ENCODE data around the gene TEPSIN. TPM values are rescaled to one million over a fixed set of nuclear protein-coding genes. Genes with fewer than 3 reads are reported as not detected.

The TEPSIN gene
- total RNA-seq, 4 donors from 2014 or later, result 37.9 to 82.2 (median 64.9) TPM

DNA sequence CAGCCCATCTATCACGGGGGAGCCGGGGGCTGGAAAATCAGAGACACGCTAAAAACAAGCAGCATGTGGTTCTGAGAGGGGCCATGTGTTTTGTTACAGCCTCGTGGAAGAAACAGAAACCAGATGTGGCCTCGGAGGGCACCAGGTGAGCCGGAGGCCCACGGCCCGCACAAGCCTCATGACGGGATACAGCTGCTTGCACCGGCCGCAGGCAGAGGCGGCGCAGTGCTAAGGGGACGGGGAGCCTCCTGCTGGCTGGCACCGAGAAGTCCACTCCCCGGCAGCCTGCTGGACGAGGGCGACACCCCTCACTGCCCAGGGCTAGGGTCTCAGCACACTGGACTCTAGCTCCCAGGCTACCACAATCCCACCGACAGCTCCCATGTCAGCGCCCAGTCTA, 19.4 kb upstream of the TEPSIN start:
- H3K4me1 ChIP-seq, result peaks cover 31 to 33% of the 10 kb centered on the region in 2 donors
- DNase-seq, result no peak
- no peaks in the 10 kb centered on the region for H3K9me3 ChIP-seq
- H3K27ac ChIP-seq, result no peak overlapping the region
- TF ChIP-seq, protein P1, sequence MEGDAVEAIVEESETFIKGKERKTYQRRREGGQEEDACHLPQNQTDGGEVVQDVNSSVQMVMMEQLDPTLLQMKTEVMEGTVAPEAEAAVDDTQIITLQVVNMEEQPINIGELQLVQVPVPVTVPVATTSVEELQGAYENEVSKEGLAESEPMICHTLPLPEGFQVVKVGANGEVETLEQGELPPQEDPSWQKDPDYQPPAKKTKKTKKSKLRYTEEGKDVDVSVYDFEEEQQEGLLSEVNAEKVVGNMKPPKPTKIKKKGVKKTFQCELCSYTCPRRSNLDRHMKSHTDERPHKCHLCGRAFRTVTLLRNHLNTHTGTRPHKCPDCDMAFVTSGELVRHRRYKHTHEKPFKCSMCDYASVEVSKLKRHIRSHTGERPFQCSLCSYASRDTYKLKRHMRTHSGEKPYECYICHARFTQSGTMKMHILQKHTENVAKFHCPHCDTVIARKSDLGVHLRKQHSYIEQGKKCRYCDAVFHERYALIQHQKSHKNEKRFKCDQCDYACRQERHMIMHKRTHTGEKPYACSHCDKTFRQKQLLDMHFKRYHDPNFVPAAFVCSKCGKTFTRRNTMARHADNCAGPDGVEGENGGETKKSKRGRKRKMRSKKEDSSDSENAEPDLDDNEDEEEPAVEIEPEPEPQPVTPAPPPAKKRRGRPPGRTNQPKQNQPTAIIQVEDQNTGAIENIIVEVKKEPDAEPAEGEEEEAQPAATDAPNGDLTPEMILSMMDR (IDR thresholded peaks at IDR 0.05), result no peak
- TF ChIP-seq POLR2A (IDR thresholded peaks at IDR 0.05), result no peak
- no peak overlapping the region for H3K4me3 ChIP-seq (replicated peaks in 1 of 3)
- H3K27me3 ChIP-seq, result no peaks in the 10 kb centered on the region
- WGBS, 2 donors, result 90 to 100% methylated on average over 14 to 20 of the region's 20 CpGs
- intact Hi-C loops (cut with DNase I), result no loop called here
- H3K36me3 ChIP-seq, result peaks cover 29 to 34% of the 10 kb centered on the region in 2 donors

DNA sequence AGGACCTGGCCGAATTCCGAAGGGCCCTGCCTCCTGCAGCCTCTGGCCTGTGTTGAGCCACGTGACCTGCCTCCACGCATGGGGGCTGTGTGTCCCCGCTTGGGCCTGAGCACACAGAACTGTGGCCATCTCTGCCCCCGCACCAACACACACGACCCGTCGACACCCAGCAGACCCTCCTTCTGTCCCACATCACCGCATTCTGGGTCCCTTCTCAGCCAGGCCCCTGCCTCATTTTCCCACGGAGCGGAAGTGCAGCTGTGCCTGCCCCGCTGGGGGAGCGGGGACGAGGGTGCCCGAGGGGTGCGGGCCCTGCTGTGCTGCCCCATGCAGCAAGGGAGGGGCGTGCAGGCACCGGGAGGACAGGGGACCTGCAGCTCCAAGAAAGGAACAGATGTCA, 18.7 kb upstream of the TEPSIN start:
- Histone ChIP-seq H3K4me1 (peaks cover 31 to 33% of the 10 kb centered on the region in 2 donors), H3K27me3 (no peaks in the 10 kb centered on the region)

DNA sequence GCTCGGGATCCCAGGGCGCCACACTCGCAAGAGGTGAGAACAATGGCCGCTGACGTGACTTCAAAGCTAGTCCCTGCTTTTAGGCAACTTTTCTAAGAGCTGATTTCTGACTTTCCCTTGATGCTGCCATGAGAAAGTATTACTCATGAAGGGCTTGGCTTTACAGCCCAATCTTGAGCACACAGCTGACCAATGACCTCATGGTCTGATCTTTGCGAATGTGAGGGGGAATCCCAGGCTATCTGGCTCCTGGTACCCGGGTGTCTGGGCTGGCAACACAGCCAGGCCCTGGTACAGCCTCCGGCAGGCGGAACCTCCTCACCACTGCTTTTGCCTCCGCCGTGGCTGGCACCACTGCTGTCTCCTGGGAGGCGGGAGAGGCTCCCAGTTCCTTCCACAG, 17.8 kb upstream of the TEPSIN start:
- H3K27me3 ChIP-seq, result no peaks in the 10 kb centered on the region
- intact Hi-C loops (cut with DNase I), result no loop called here
- 79 to 82% methylated on average over 10 to 12 of the region's 12 CpGs for WGBS, 2 donors
- H3K27ac ChIP-seq, result peak overlapping the region; percentile 95 to 99 (median 98)
- H3K36me3 ChIP-seq, result peaks cover 30 to 36% of the 10 kb centered on the region in 2 donors
- peaks cover 31 to 33% of the 10 kb centered on the region in 2 donors for H3K4me1 ChIP-seq
- DNase-seq, result peak; percentile 28 to 36
- H3K4me3 ChIP-seq (replicated peaks in 1 of 3), result no peak overlapping the region
- H3K9me3 ChIP-seq, result no peaks in the 10 kb centered on the region
- TF ChIP-seq, protein P1 (IDR thresholded peaks at IDR 0.05), result no peak
- TF ChIP-seq POLR2A (IDR thresholded peaks at IDR 0.05), result no peak

More for the DNA sequence above, 18.7 kb upstream of the TEPSIN start:
- Histone ChIP-seq H3K36me3 (peaks cover 27 to 28% of the 10 kb centered on the region in 2 donors), H3K27ac (peak overlapping the region in 1 of 3 donors; percentile 99), H3K9me3 (no peaks in the 10 kb centered on the region), H3K4me3 (replicated peaks in 1 of 3) (no peak overlapping the region)
- intact Hi-C loops (cut with DNase I), result no loop called here
- no peak for DNase-seq
- TF ChIP-seq, protein P1 (IDR thresholded peaks at IDR 0.05), result no peak
- no peak for TF ChIP-seq POLR2A (IDR thresholded peaks at IDR 0.05)
- 84 to 98% methylated on average over 12 to 13 of the region's 19 CpGs for WGBS, 2 donors

DNA sequence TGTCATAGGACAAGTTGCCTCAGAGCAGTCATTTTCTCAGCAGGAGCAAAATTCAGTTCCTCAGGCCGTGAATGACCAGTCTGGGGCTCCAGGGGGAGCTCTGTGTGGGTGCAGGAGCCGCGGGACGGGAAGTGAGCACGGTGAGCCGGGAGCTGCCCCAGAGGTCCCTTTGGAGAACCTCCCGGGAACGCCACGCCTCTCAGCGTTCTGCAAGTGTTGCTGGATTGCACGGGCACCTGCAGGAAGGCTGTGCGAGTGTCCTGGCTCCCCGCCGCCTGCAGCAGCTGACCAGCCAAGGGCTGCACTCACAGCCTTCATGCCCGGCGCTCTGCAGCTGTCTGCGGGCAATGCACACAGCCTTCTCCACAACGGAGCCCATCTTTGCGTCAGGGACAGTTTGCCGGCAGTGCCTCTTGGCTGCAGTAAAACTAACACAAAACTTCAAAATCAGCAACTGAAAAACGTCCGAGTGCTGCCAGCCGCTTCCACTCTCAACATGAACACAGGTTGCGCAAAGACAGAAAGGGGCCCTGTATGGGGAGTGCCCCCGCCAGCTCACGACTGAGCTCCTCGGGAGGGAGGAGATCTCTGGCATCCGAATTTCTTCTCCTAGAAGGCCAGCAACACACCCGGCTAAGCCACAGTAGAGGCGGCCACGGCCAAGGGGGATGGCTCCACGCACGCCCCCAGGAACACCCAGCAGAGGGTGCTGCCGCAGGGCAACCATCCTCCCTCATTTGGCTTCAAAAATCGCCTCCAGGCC, 16.3 kb upstream of the TEPSIN start:
- peak in 1 of 2 donors; percentile 79 for TF ChIP-seq POLR2A (IDR thresholded peaks at IDR 0.05)
- TF ChIP-seq, protein P1 (IDR thresholded peaks at IDR 0.05), result peak; percentile 16 to 79 (median 60)
- DNase-seq, result peak; percentile 99
- Histone ChIP-seq H3K9me3 (no peaks in the 10 kb centered on the region), H3K4me3 (replicated peaks in 1 of 3) (no peak overlapping the region), H3K27ac (peak overlapping the region; percentile 90 to 99 (median 98)), H3K36me3 (peaks cover 34 to 35% of the 10 kb centered on the region in 2 donors), H3K27me3 (no peaks in the 10 kb centered on the region), H3K4me1 (peaks cover 31 to 33% of the 10 kb centered on the region in 2 donors)
- 11 to 26% methylated on average over 24 to 30 of the region's 35 CpGs for WGBS, 2 donors
- intact Hi-C loops (cut with DNase I), result loop anchor here (5.0 kb wide), 1 partner anchor 347 kb away; no protein-coding TSS in a partner anchor
